HuH-7.5 (cell line): ENCODE results near the gene PRLH.

Source experiments
- DNase-seq: peaks from one replicate; pipeline ENCODE4 v3.0.0; 2011; ENCODE audit warnings: low spot score

Gene PRLH

GRCh38 chr2:237539681-237540080 is 26.7 kb upstream of the PRLH start:
- DNase-seq = no peak

GRCh38 chr2:237540223-237540775 is 26.1 kb upstream of the PRLH start:
- no peak for DNase-seq

GRCh38 chr2:237540823-237541222 is 25.6 kb upstream of the PRLH start:
- no peak for DNase-seq

- peak; percentile 46 for DNase-seq
Measured at GRCh38 chr2:237541243-237541642, 25.1 kb upstream of the PRLH start.

- DNase-seq = no peak
Measured at GRCh38 chr2:237542001-237542704, 24.2 kb upstream of the PRLH start.

- no peak for DNase-seq
Measured at GRCh38 chr2:237546040-237546875, 20.1 kb upstream of the PRLH start.

- DNase-seq = no peak
Measured at GRCh38 chr2:237546876-237547395, 19.4 kb upstream of the PRLH start.

- no peak for DNase-seq
Measured at GRCh38 chr2:237547841-237548416, 18.4 kb upstream of the PRLH start.

- no peak for DNase-seq
Measured at GRCh38 chr2:237549216-237549615, 17.2 kb upstream of the PRLH start.

GRCh38 chr2:237549643-237550415 is 16.5 kb upstream of the PRLH start:
- DNase-seq = no peak

GRCh38 chr2:237551071-237551574 is 15.3 kb upstream of the PRLH start:
- no peak for DNase-seq

GRCh38 chr2:237552908-237553307 is 13.5 kb upstream of the PRLH start:
- DNase-seq = no peak

- no peak for DNase-seq
Measured at GRCh38 chr2:237553948-237554347, 12.4 kb upstream of the PRLH start.

GRCh38 chr2:237555560-237555959 is 10.8 kb upstream of the PRLH start:
- no peak for DNase-seq

GRCh38 chr2:237556773-237557632 is 9.4 kb upstream of the PRLH start:
- no peak for DNase-seq

GRCh38 chr2:237557633-237558015 is 8.8 kb upstream of the PRLH start:
- DNase-seq = no peak

GRCh38 chr2:237558961-237559641 is 7.3 kb upstream of the PRLH start:
- no peak for DNase-seq

GRCh38 chr2:237561221-237561620 is 5.2 kb upstream of the PRLH start:
- no peak for DNase-seq

- no peak for DNase-seq
Measured at GRCh38 chr2:237563816-237564215, 2.6 kb upstream of the PRLH start.

GRCh38 chr2:237564526-237565131 is 1.7 kb upstream of the PRLH start:
- DNase-seq = no peak
